Stimulated activated CD8-positive, alpha-beta memory T cell treated with anti-CD3 and anti-CD28 coated beads, Interleukin-4, amount 100 ng/mL, for 1 hour (primary cell): ENCODE measurements around the gene SYT13.

ENCODE experiments used
- DNase-seq, 2 donors: peaks; one replicate each; pipeline ENCODE4 v3.0.0-alpha.2; 2020; ENCODE audit warnings: low read depth in 2 of 2, low spot score in 1 of 2

The SYT13 gene

GRCh38 chr11:45224766-45225165 is 61.4 kb downstream of the SYT13 start:
- no peak for DNase-seq

- no peak for DNase-seq
These were observed 62.6 kb downstream of the SYT13 start for GRCh38 chr11:45223496-45223895.

DNA sequence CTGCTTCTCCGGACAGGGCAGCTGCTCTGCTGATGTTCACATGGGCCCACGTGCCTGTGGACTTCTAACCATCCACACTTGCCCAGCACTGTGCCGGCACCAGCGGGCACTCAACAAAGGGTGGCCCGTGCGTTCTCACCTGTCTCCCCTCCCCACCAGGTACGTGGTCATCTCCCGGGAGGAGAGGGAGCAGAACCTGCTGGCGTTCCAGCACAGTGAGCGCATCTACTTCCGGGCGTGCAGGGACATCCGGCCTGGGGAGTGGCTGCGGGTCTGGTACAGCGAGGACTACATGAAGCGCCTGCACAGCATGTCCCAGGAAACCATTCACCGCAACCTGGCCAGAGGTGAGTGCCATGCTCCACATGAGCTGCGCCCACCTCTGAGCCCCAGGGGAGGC is 66.7 kb downstream of the SYT13 start:
- DNase-seq: no peak

GRCh38 chr11:45218705-45219104 is 67.4 kb downstream of the SYT13 start:
- no peak for DNase-seq

- DNase-seq: no peak
These were observed 68.2 kb downstream of the SYT13 start for GRCh38 chr11:45217991-45218390.

- no peak for DNase-seq
These were observed 69.2 kb downstream of the SYT13 start for GRCh38 chr11:45216901-45217300.

DNA sequence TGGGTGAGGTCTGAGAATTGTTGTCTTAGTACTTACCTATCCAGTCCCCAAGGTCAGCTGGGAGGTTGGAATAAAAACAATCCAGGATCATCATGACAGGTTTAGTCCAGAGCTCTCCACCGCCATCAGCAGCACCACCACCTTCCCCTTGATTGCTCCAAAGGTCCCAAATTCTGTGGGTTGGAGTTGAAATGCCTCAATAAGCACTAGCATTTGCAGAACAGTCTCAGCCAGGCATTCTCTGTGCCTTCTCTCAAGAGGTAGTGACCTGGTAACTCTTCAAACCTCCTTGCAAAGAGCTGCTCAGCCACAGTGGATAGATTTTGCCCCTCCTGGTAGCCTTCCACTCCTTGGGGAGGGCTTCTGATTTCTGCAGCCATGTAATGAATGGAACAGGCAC is 70.1 kb downstream of the SYT13 start:
- DNase-seq: no peak

GRCh38 chr11:45215098-45215865 is 70.9 kb downstream of the SYT13 start:
- no peak for DNase-seq

DNA sequence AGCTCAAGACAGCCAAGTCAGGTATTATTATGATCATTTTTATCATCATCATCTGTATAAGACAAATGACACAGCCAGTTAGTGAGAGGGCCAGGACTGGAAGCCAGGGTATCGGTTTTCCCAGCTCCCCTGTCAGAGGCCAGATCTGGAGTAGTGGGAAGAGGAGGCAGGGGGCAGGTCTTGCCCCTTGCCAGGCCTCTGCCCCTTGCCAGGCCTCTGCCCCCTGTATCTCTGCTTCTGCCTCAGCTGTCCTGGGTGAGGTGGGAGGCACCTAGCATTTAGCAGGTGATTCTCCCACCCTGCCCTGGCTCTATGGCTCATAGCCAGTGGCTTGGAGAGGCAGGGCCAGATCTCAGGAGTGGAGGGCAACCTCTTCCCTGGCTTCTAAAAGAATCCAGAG is 72.4 kb downstream of the SYT13 start:
- DNase-seq: no peak

- no peak for DNase-seq
These were observed 72.8 kb downstream of the SYT13 start for GRCh38 chr11:45213316-45213665.

DNA sequence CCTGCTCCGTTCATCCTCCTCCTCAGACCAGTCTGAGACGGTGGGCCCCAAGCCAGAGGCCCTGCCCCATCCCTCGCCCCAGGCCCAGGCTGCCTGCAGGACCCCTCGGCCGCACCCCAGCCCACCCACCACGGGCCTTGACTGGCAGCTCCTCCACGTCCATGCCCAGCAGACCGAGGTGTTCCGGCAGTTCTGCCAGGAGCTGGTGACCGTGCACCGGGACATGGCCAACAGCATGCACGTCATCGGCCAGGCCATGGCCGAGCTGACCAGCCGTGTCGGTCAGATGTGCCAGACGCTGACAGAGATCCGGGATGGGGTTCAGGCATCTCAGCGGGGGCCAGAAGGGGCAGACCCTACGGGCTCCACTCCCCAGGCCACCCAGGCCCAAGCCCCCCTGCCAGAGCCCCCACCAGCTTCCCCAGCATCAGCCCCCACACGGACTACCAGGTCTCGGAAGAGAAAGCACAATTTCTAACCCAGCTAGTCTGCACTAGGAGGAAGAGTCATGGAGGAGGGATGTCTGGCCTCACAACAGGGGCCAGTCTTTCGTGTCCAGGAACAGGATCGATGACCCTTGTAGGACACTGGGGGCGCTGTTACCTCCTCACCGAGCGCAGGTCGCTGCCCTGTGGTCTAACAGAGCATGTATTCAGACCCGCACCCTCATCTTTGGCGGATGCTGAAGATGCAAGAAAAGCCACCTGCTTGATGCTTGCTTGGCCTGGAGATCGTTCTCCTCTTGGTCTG is 73.4 kb downstream of the SYT13 start:
- DNase-seq: no peak

- no peak for DNase-seq
These were observed 74.4 kb downstream of the SYT13 start for GRCh38 chr11:45211732-45212131.

- DNase-seq: no peak
These were observed 75.3 kb downstream of the SYT13 start for GRCh38 chr11:45210846-45211245.

- no peak for DNase-seq
These were observed 76.0 kb downstream of the SYT13 start for GRCh38 chr11:45209891-45210699.

- DNase-seq: no peak
These were observed 76.9 kb downstream of the SYT13 start for GRCh38 chr11:45209000-45209879.

- DNase-seq: no peak
These were observed 78.0 kb downstream of the SYT13 start for GRCh38 chr11:45208135-45208534.

GRCh38 chr11:45205978-45206377 is 80.2 kb downstream of the SYT13 start:
- DNase-seq: no peak

- DNase-seq: no peak
These were observed 81.4 kb downstream of the SYT13 start for GRCh38 chr11:45204761-45205160.

- DNase-seq: no peak
These were observed 92.4 kb downstream of the SYT13 start for GRCh38 chr11:45193695-45194094.
